Panc1 (cell line): Measurements from ENCODE around the gene RNASE9. TPM values are rescaled to one million over a fixed set of nuclear protein-coding genes. Genes with fewer than 3 reads are reported as not detected.

Experiments
- ATAC-seq: fragments of 200-7000 bp; cut with Tn5 transposase; 2 replicates; pipeline ENCODE4 v1.9.1; 2020; ENCODE audit warnings: mild to moderate bottlenecking, moderate library complexity
- BruUV-seq: library from RNA; stranded (reverse); fragments of 400-500 nt; replicated peaks from 2 replicates; lab custom pipeline; 2021; lab: Mats Ljungman, UMichigan
- CTCF ChIA-PET: fragments of 300-600 bp; sonication (Branson Sonifier 250); formaldehyde crosslinking; loops from one replicate; lab custom pipeline; 2022; ENCODE audit warnings: antibody characterized with exemption; lab: Charles Lee
- POLR2A ChIA-PET: fragments of 300-600 bp; sonication (Branson Sonifier 250); formaldehyde crosslinking; loops from one replicate; lab custom pipeline; 2022; ENCODE audit warnings: antibody characterized with exemption; lab: Charles Lee
- DNase-seq: peaks from one replicate; pipeline ENCODE4 v3.0.0-alpha.2; 2010; ENCODE audit warnings: low read depth, low spot score
- H3K27ac ChIP-seq: 2 replicates; pipeline ENCODE4 v1.5.1; 2011; ENCODE audit warnings: mild to moderate bottlenecking, low read length, inconsistent platforms
- H3K27me3 ChIP-seq: fragments of 200-500 bp; sonication (Bioruptor generic); 2 replicates; pipeline ENCODE4 v1.6.0; 2014; ENCODE audit warnings: low read length, inconsistent platforms; ENCODE audit not compliant: control insufficient read depth, insufficient read depth
- H3K36me3 ChIP-seq: fragments of 200-500 bp; sonication (Bioruptor generic); 2 replicates; pipeline ENCODE4 v1.5.1; 2014; ENCODE audit warnings: inconsistent platforms, mild to moderate bottlenecking, low read length, moderate library complexity; ENCODE audit not compliant: control insufficient read depth, insufficient read depth
- H3K4me1 ChIP-seq: 2 replicates; pipeline ENCODE4 v1.5.1; 2011; ENCODE audit warnings: inconsistent platforms, mild to moderate bottlenecking, low read length, moderate library complexity; ENCODE audit not compliant: control insufficient read depth, insufficient read depth
- H3K4me3 ChIP-seq, 2 experiments: 2 replicates each; pipeline ENCODE4 v1.5.1; 2011 to 2012; ENCODE audit warnings: low read depth in 2 of 2, low read length in 2 of 2, mild to moderate bottlenecking in 2 of 2, inconsistent platforms in 1 of 2, moderate library complexity in 1 of 2
- H3K9me3 ChIP-seq: fragments of 200-500 bp; sonication (Bioruptor generic); 2 replicates; pipeline ENCODE4 v1.5.1; 2014; ENCODE audit warnings: low read depth, mild to moderate bottlenecking, inconsistent platforms, low read length, moderate library complexity; ENCODE audit not compliant: control insufficient read depth, insufficient read depth
- POLR2AphosphoS5 ChIP-seq: IDR thresholded peaks from 2 replicates; pipeline ENCODE4 v1.6.1; 2012; ENCODE audit warnings: mild to moderate bottlenecking, low read depth, low read length, moderate library complexity
- REST ChIP-seq, 2 experiments: IDR thresholded peaks; 2 replicates each; pipeline ENCODE4 v1.6.1; 2011 to 2012; ENCODE audit warnings: low read depth in 2 of 2, control low read depth in 1 of 2, low read length in 1 of 2, mild to moderate bottlenecking in 1 of 2, moderate library complexity in 1 of 2; ENCODE audit not compliant: insufficient read depth in 1 of 2
- SIN3A ChIP-seq: IDR thresholded peaks from 2 replicates; pipeline ENCODE4 v1.6.1; 2012; ENCODE audit warnings: low read depth, mild to moderate bottlenecking, low read length, moderate library complexity, borderline replicate concordance; ENCODE audit not compliant: insufficient read depth
- TCF7L2 ChIP-seq: IDR thresholded peaks from 2 replicates; pipeline ENCODE4 v1.6.1; 2011; ENCODE audit warnings: mild to moderate bottlenecking, low read depth, low read length, inconsistent platforms
- in situ Hi-C: cut with HindIII; loops from 2 replicates; pipeline ENCODE4 v1.10.0; 2016; ENCODE audit warnings: low sequenced_read_pairs, low pct_unique_long_range_greater_than_20kb
- intact Hi-C: fragments of 100-400 bp; cut with micrococcal nuclease; formaldehyde crosslinking; loops from one replicate; pipeline ENCODE4 v1.10.0; 2022; ENCODE audit not compliant: unreplicated experiment
- total RNA-seq: library from RNA; stranded (reverse); gene quantifications from one replicate; pipeline ENCODE4 v1.2.1, GENCODE V29; 2021; ENCODE audit not compliant: unreplicated experiment
- TF ChIP-seq, protein P1 (sequence below): fragments of 450-650 bp; IDR thresholded peaks from 2 replicates; pipeline ENCODE4 v1.5.1; 2017; ENCODE audit warnings: mild to moderate bottlenecking

RNASE9 gene
- total RNA-seq, 1 experiment from 2014 or later: not detected

DNA sequence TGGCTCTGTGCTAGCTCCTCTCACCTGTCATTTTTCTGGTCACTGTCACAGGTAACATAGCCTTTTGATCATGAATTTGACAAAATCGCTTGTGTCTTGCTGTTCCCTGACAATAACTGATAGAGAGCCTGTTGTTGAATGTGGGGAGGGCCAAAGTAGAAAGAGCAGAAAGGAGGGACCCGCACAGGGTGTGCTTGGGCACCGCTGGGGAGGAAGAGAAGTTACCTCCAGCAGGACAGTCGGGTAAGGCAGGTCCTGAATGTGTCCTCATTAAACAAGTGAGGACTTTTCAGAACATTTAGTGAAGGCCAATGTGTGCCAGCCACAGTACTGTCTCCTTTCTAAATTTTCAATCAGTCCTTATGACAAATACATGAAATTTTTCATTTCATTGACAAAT lies 30.4 kb upstream of the RNASE9 start, which contains the start of gene RNASE12:
Gene RNASE12 (minus strand): TSS at position 142 of the 400 bp plus-strand sequence. CDS start 653 bp downstream, outside the sequence.
- no TSS peak for BruUV-seq
- H3K4me3 ChIP-seq: no peak within 1 kb of the TSS
- TF ChIP-seq REST (IDR thresholded peaks at IDR 0.05; ENCODE audit: insufficient read depth in 1 of 2, low read depth in 2 of 2, low read length in 1 of 2): no peak
- TF ChIP-seq, protein P1, sequence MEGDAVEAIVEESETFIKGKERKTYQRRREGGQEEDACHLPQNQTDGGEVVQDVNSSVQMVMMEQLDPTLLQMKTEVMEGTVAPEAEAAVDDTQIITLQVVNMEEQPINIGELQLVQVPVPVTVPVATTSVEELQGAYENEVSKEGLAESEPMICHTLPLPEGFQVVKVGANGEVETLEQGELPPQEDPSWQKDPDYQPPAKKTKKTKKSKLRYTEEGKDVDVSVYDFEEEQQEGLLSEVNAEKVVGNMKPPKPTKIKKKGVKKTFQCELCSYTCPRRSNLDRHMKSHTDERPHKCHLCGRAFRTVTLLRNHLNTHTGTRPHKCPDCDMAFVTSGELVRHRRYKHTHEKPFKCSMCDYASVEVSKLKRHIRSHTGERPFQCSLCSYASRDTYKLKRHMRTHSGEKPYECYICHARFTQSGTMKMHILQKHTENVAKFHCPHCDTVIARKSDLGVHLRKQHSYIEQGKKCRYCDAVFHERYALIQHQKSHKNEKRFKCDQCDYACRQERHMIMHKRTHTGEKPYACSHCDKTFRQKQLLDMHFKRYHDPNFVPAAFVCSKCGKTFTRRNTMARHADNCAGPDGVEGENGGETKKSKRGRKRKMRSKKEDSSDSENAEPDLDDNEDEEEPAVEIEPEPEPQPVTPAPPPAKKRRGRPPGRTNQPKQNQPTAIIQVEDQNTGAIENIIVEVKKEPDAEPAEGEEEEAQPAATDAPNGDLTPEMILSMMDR: no peak
- no peak for TF ChIP-seq TCF7L2
- TF ChIP-seq SIN3A: no peak
- TF ChIP-seq POLR2AphosphoS5: no peak
- intact Hi-C loops: no loop called here
- H3K36me3 ChIP-seq: no peaks in the 10 kb centered on the region
- H3K27ac ChIP-seq: no peak within 1 kb of the TSS
- ChIA-PET CTCF (no interaction called here), POLR2A (no interaction called here)
- H3K4me1 ChIP-seq: no peaks in the 10 kb centered on the region; the same call in 1 of the 2 replicates
- in situ Hi-C loops: no loop called here
- DNase-seq (no peak), ATAC-seq (no peak)
- no peaks in the 10 kb centered on the region for H3K9me3 ChIP-seq
- H3K27me3 ChIP-seq: no peaks in the 10 kb centered on the region; the same call in none of the 2 replicates

GRCh38 chr14:20587489-20588154 lies 26.8 kb upstream of the RNASE9 start, which contains the start of gene RNASE11:
Gene RNASE11, minus strand, starts transcription at chr14:20588001.
- in situ Hi-C loops: no loop called here
- POLR2A ChIA-PET: no interaction called here
- Histone ChIP-seq H3K4me1 (no peaks in the 10 kb centered on the region; the same call in 1 of the 2 replicates), H3K36me3 (no peaks in the 10 kb centered on the region), H3K4me3 (no peak within 1 kb of the TSS), H3K9me3 (no peaks in the 10 kb centered on the region), H3K27me3 (peaks cover 2% of the 10 kb centered on the region), H3K27ac (no peak within 1 kb of the TSS)
- no TSS peak for BruUV-seq
- no peak for DNase-seq
- no peak for TF ChIP-seq POLR2AphosphoS5
- TF ChIP-seq SIN3A: no peak
- no peak for ATAC-seq
- CTCF ChIA-PET: no interaction called here
- intact Hi-C loops: no loop called here

- ChIA-PET POLR2A (no interaction called here), CTCF (no interaction called here)
- Histone ChIP-seq H3K4me1 (no peaks in the 10 kb centered on the region), H3K27ac (no peak overlapping the region), H3K4me3 (no peak overlapping the region), H3K27me3 (peaks cover 2% of the 10 kb centered on the region), H3K36me3 (no peaks in the 10 kb centered on the region), H3K9me3 (no peaks in the 10 kb centered on the region)
- DNase-seq (no peak), ATAC-seq (no peak)
- TF ChIP-seq POLR2AphosphoS5: no peak
- TF ChIP-seq TCF7L2: no peak
- BruUV-seq: no TSS peak
- intact Hi-C loops (no loop called here), in situ Hi-C loops (no loop called here)
Measured at GRCh38 chr14:20583908-20584307, 23.1 kb upstream of the RNASE9 start.
